Mesenteric fat pad (tissue), 1 donor: ENCODE results near the gene ZNF491. TPM values are rescaled to one million over a fixed set of nuclear protein-coding genes. Genes with fewer than 3 reads are reported as not detected.
"Not testable (repeated sequence)": the region's sequence is repeated elsewhere in the genome, so short reads cannot be mapped to it uniquely, and the experiment has no call there.

Experiments used
- DNase-seq: peaks from one replicate; pipeline ENCODE4 v3.0.0-alpha.2; 2020; ENCODE audit warnings: low spot score
- total RNA-seq: library from RNA; stranded (reverse); fragmentation: NEBNext Ultra II Directional; extraction: Animal tissue kit (Norgen Biotek cat#: 25700); gene quantifications from one replicate; pipeline ENCODE4 v1.2.1, GENCODE V29; 2021
- donor health status: DM: yes; HTN: yes; CAD: no.

Gene ZNF491
- total RNA-seq, 1 donor from 2014 or later = 1.5 TPM

DNA sequence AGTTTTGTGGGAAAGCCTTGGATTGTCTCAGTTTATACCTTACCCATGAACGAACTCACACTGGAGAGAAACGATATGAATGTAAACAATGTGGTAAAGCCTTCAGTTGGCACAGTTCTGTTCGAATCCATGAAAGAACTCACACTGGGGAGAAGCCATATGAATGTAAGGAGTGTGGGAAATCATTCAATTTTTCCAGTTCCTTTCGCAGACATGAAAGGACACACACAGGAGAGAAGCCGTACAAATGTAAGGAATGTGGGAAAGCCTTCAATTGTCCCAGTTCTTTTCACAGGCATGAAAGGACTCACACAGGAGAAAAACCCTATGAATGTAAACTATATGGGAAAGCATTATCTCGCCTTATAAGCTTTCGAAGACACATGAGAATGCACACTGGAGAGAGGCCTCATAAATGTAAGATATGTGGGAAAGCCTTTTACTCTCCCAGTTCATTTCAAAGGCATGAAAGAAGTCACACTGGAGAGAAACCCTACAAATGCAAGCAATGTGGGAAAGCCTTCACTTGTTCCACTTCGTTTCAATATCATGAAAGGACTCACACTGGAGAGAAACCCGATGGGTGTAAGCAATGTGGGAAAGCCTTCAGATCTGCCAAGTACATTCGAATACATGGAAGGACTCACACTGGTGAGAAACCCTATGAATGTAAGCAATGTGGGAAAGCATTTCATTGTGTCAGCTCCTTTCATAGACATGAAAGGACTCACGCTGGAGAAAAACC lies 8.2 kb downstream of the ZNF491 start:
- no peak for DNase-seq

DNA sequence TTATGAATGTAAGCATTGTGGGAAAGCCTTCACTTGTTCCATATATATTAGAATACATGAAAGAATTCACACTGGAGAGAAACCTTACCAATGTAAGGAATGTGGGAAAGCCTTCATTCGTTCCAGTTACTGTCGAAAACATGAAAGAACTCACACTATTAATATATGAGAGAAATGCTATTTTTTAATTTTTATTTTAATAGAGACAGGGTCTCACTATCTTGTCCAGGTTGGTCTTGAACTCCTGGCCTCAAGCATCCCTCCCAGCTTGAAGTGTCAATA lies 8.7 kb downstream of the ZNF491 start:
- DNase-seq = no peak

- DNase-seq = no peak
Observed at GRCh38 chr19:11813703-11814028, 15.3 kb downstream of the ZNF491 start.

- peak; percentile 97 for DNase-seq
Observed at GRCh38 chr19:11814029-11814699, 15.8 kb downstream of the ZNF491 start, which contains the start of gene ZNF440. TSS of gene ZNF440 (plus strand) at chr19:11814273. CDS start at chr19:11814448, 175 bp downstream.

GRCh38 chr19:11814700-11815035 lies 16.3 kb downstream of the ZNF491 start:
- DNase-seq = no peak

DNA sequence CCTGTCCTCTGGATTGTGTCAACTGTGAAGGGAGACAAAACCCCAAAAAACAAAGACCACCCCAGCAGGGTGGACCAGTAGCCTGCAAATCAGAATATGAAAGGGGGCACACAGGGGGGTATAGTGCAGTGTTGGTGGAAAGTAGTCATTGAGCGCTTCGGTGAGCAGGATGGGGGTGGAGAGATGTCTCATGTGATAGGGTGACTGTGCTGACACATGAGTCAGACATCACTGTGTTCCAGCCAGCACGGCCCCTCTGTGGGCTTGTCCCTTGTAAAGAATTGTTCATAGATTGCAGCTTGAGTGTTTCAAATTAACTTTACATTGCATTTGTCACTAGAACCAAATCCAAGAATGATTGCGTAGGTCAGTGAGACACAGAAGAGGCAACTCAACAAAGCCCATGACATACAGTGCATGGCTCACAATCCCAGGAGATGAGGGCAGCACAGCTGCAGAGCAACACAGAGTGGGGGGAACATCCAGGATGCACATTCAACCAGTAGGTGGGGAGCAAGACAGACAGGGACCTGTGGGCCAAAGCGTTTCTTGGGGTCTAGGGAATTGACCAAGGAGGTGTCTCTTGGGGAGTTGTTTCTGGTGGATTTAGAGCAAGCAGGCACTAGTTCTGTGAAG lies 23.3 kb downstream of the ZNF491 start:
- no peak for DNase-seq

- not testable (repeated sequence) for DNase-seq
Observed at GRCh38 chr19:11828957-11829876, 30.9 kb downstream of the ZNF491 start.

- no peak for DNase-seq
Observed at GRCh38 chr19:11832253-11832912, 34.1 kb downstream of the ZNF491 start.

DNA sequence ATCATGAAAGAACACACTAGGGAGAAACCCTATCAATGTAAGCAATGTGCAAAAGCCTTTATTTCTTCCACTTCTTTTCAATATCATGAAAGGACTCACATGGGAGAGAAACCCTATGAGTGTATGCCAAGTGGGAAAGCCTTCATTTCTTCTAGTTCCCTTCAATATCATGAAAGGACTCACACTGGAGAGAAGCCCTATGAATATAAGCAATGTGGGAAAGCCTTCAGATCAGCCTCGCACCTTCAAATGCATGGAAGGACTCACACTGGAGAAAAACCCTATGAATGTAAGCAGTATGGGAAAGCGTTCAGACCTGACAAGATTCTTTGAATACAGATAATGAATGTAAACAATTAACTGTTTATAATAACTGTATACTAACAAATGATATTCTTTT lies 35.2 kb downstream of the ZNF491 start:
- DNase-seq = no peak

DNA sequence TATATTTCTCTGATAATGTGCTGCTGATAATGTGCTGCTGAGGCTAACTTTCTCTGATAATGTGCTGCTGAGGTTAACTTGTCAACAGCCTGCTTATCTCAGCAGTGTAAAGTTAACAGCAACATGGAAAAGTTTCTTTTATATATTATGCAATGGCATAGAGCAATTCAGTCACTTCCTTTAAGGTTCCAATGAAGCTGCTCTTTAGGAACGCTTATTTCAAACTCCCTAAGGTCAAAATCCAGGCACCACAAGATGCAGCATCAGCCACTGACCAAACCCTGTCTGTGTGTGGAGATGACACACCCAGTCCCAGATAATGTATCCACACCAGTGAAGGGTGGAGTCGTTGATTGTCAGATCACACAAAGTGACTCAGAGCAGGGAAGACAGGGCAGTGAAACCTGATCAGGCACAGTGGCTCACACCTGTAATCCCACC lies 37.3 kb downstream of the ZNF491 start:
- not testable (repeated sequence) for DNase-seq

DNA sequence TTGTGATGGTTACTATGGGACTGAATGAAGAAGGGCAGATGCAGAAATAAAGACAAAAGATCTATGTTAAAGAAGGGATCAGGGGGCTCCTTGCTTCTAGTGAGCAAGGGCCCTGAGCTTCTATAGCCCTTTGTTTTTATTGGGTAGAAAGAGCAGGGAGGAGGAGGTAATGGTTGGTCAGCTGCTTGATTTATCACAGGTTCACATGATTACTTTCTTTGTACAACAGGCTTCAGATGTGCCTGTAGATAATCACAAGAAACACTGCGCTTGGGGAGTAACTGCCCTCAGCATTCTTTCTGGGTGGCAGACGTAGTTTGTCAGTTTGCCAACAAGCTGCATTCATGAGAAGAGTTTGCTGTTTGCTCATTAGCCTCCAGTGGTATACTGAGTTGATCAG lies 45.4 kb downstream of the ZNF491 start:
- no peak for DNase-seq

GRCh38 chr19:11847615-11848014 lies 49.3 kb downstream of the ZNF491 start:
- not testable (repeated sequence) for DNase-seq

- no peak for DNase-seq
Observed at GRCh38 chr19:11848200-11848593, 49.9 kb downstream of the ZNF491 start.

- peak; percentile 94 for DNase-seq
Observed at GRCh38 chr19:11848594-11849469, 50.5 kb downstream of the ZNF491 start, which contains the start of gene ZNF439. TSS of gene ZNF439 (plus strand) at chr19:11848726. CDS start at chr19:11848868, 142 bp downstream.

DNA sequence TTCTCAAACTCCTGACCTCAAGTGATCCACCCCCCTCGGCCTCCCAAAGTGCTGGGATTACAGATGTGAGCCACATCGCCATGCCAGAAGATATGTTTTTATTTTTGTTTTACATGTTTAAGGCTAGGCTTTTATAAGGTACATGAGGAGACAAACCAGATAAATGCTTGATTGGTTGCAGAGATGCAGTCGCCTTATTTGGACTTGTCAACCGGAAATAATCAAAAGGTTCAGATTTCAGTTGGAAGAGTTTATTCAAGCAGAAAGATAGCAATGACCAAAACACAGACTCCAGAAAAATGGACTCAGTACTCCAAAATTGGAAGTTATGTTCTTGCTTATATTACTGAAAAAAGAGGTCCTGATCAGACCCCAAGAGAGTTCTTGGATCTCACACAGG lies 52.0 kb downstream of the ZNF491 start:
- DNase-seq = not testable (repeated sequence)

DNA sequence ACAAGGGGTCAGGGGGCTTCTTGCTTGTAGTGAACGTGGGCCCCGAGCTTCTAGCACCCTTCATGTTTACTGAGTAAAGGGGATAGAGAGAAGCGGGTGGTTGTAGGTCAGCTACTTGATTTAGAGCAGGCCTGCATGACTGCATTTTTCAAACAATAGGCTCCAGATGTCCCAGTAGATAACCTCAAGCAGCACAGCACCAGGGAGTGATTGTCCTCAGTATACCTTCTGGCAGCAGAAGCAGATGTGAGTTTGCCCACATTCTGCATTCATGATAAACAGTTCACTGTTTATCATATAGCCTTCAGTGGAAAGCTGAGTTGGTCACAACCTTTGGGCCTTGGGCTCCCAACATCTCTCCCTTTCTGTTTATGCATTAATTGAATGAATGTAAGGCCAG lies 55.0 kb downstream of the ZNF491 start:
- DNase-seq = no peak

DNA sequence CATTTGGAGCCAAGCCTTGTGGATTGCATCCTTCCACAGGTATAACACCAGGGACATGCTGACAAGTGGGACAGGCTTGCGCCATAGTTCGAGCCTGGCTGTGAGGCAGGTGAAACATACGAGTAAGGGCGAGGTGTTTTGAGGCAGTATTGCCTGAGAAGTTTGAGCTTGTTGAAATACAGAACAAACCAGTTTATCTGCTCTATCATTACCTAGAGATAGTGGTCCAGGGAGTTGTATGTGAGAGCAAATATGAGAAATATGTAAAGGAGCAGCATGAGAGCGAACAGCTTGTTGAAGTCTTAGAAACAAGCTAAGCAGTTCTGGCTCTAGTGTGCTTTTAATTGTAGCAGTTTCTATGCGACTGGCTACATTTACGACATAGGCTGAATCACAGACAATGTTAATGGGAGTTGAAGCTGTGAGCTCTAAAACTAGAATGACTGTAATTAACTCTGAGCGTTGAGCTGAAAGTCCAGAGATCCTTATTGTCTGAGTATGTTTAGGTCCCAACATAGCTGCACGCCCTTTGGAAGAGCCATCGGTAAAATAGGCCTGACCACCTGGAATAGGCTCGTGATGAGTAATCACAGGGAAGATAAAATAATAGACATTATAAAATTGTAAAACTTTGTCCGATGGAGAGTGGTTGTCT lies 58.4 kb downstream of the ZNF491 start:
- DNase-seq = no peak
